K562 (cell line): ENCODE data around the gene FRYL.
"Not testable (repeated sequence)": the region's sequence is repeated elsewhere in the genome, so short reads cannot be mapped to it uniquely, and the experiment has no call there.

Experiments
- CTBP1 ChIP-seq: fragments of 450-650 bp; IDR thresholded peaks from 2 replicates; pipeline ENCODE4 v1.6.1; 2016; ENCODE audit warnings: borderline replicate concordance
- ZNF121 ChIP-seq: sonication (generic); formaldehyde crosslinking; conservative IDR thresholded peaks from 2 replicates; pipeline ENCODE4 v1.8.0; 2022; ENCODE audit warnings: missing genetic modification reagents

DNA sequence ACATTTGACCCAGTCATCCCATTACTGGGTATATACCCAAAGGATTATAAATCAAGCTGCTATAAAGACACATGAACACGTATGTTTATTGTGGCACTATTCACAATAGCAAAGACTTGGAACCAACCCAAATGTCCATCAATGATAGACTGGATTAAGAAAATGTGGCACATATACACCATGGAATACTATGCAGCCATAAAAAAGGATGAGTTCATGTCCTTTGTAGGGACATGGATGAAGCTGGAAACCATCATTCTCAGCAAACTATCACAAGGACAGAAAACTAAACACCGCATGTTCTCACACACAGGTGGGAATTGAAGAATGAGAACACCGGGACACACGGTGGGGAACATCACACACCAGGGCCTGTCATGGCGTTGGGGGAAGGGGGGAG lies 21.4 kb downstream of the FRYL start:
- TF ChIP-seq CTBP1, ZNF121: not testable (repeated sequence)
